Ishikawa (cell line): ENCODE results near the gene RALY.

Experiments
- CEBPB ChIP-seq: IDR thresholded peaks from 2 replicates; pipeline ENCODE4 v1.6.1; 2012
- CREB1 ChIP-seq: IDR thresholded peaks from 2 replicates; pipeline ENCODE4 v1.6.1; 2012; ENCODE audit warnings: low read depth
- EGR1 ChIP-seq: IDR thresholded peaks from 2 replicates; pipeline ENCODE4 v1.6.1; 2012
- EP300 ChIP-seq: IDR thresholded peaks from 2 replicates; pipeline ENCODE4 v1.6.1; 2012; ENCODE audit warnings: borderline replicate concordance
- FOXM1 ChIP-seq: IDR thresholded peaks from 2 replicates; pipeline ENCODE4 v1.6.1; 2012; ENCODE audit warnings: low read depth, borderline replicate concordance
- MAX ChIP-seq: IDR thresholded peaks from 2 replicates; pipeline ENCODE4 v1.6.1; 2012
- RAD21 ChIP-seq: IDR thresholded peaks from 2 replicates; pipeline ENCODE4 v1.6.1; 2012; ENCODE audit warnings: low read depth
- REST ChIP-seq: IDR thresholded peaks from 2 replicates; pipeline ENCODE4 v1.6.1; 2012; ENCODE audit warnings: low read depth, mild to moderate bottlenecking
- TAF1 ChIP-seq: IDR thresholded peaks from 2 replicates; pipeline ENCODE4 v1.6.1; 2012; ENCODE audit warnings: low read depth, mild to moderate bottlenecking
- TCF12 ChIP-seq: IDR thresholded peaks from 2 replicates; pipeline ENCODE4 v1.6.1; 2012; ENCODE audit warnings: low read depth
- TEAD4 ChIP-seq: IDR thresholded peaks from 2 replicates; pipeline ENCODE4 v1.6.1; 2012
- USF1 ChIP-seq: IDR thresholded peaks from 2 replicates; pipeline ENCODE4 v1.6.1; 2012
- YY1 ChIP-seq: IDR thresholded peaks from 2 replicates; pipeline ENCODE4 v1.6.1; 2012; ENCODE audit warnings: low read depth
- ZBTB7A ChIP-seq: IDR thresholded peaks from 2 replicates; pipeline ENCODE4 v1.6.1; 2012; ENCODE audit warnings: low read depth

- TF ChIP-seq EP300 (no peak), USF1 (no peak), EGR1 (no peak), YY1 (no peak), RAD21 (no peak), CREB1 (no peak), REST (no peak), TEAD4 (no peak), ZBTB7A (no peak), FOXM1 (no peak), CEBPB (no peak), MAX (no peak), TAF1 (no peak), TCF12 (no peak)
These were observed 39.2 kb upstream of the RALY start for GRCh38 chr20:33954504-33954903.
